HK-2 (cell line): ENCODE results near the gene ESR1.
"Not testable (repeated sequence)": the region's sequence is repeated elsewhere in the genome, so short reads cannot be mapped to it uniquely, and the experiment has no call there.

Experiments used
- DNase-seq: peaks from one replicate; pipeline ENCODE4 v3.0.0-alpha.2; 2018; ENCODE audit not compliant: unreplicated experiment

The ESR1 gene

DNA sequence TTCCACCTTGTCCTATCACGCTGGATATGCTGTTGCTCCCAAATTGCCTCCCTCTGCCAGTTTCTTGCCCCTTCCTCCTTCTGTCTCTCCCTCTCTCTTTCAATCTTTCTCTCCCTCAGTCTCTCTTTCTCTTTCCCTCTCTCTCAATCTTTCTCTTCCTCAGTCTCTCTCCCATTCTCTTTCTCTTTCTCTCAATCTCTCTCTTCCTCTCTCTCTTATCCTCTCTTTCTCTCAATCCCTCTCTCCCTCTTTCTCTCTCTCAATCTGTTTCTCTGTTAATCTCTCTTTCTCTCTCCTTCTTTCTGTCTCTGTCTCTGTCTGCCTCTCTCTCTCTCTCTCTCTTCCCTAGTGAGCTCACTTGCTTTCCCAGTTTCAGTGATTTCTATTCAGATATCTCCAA is 245.8 kb downstream of the ESR1 start:
- no peak for DNase-seq

DNA sequence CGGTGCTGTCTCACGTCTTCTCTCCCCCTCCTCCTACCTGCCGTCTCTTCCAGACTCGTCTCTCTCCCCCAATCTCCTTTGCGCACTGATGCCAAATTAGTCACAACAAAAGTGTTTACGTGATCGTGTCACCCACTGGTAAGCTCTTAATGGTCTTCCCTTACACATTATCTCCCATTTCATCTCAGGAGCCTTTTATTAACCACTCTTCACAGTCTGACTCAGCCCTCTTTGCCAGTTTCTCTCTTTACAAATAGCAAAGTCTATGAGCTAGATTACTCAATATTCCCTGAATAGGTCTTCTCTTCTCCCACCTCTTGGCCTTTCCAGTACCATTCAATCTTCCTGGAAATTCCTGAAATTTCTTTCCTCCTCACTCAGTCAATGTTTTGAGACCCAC is 247.0 kb downstream of the ESR1 start:
- peak; percentile 12 for DNase-seq

DNA sequence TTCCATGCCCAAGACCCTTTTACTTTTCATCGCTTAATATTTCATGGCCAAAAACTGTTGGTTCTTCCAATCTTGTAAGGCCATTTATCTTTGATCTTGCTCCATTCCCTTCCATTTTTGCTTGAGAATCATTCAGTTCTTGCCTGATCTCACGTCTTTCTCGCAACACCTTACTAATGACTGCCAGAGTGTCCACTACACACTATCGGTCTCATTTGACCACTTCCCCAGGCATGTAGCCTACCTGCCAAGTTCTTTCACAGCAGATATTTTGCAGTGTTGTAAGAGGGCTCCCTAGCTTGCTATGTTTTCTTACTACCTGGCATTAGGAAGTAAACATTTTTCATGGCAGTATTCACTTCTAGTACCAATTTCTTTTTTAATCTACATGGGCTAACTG is 248.0 kb downstream of the ESR1 start:
- no peak for DNase-seq

DNA sequence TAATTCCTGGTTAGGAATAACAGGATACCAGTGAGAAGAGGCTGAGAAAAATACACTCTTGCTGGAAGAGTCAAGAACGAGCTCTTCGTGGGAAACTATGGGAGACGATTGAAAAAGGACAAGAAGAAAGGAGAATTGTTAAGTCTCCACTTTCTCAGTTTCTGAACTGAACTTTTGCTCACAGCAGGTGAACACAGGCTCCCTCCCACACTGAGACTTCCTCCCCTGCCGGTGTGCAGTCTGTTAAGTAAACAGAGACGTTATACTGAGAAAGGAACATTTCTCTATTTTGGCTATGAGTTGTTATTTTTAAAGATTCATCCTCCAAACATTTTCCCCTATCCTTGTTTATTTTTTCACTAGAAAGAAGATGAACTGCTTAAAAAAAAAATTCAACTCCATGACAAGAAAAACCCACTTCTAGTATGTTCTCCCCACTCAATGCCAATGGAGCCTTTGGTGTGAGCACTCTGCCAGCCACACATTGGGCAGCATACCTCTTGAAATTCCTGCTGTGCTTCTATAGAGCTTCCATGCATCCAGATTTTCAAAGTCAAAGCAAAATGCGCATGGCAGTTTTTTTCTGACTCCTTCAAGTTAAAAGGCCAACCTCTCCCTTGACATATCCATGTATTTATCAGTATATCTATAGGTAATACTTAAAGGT is 250.5 kb downstream of the ESR1 start:
- DNase-seq: no peak

DNA sequence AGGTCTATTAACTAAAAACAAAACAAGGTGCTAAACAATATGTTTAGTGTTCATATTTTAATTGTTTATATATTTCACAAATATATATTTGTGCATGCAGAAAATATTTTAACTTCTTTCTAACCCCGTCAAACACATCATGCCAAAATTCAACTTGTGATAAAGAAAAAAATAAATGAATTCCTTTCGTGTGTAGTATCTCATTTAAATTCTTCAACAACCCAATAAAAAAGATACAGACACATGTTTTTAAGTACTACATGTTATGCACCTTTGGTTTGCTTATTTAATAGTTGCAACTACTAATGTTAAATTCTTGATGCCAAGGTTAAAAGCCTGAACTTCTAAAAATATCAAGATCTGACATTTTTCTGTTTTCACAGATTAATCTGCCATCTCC is 252.4 kb downstream of the ESR1 start:
- no peak for DNase-seq

GRCh38 chr6:152062476-152062875 is 255.0 kb downstream of the ESR1 start:
- DNase-seq: no peak

DNA sequence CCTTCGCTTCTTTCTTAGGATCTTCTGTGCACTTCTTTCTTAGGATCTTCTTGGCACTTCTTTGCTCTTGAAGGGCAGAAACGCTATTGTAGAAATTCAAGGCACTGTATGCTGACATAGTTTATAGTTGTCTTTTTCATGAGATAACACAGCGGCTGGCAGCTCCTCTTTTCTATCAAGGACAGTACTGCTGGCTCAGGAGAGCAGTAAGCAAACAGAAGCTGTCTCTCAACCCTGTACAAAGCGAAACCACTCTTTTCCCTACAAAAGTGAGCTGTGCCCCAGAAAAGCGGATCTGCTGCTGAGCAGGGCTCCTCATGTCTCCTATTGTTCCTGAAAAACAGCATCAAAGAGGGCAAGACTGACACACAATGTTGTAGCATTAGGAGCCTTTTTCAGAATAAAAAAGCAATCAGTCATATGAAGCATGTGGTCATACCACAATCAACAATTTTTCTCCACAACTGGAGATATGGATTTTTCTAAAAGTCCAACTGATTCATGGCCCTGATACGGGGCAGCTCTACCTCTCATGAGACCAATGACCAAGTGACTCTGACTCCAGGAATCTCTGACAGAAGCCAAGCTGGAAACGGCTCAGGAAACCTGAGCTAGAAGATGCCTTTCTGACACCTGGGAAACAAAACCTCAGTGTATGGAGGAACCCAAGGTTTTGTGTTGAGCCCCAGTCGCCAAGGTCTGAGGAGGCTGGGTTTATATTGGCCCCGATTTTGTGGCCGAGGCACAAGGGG is 255.9 kb downstream of the ESR1 start:
- DNase-seq: no peak

- no peak for DNase-seq
Measured at GRCh38 chr6:152068622-152069261, 261.3 kb downstream of the ESR1 start.

DNA sequence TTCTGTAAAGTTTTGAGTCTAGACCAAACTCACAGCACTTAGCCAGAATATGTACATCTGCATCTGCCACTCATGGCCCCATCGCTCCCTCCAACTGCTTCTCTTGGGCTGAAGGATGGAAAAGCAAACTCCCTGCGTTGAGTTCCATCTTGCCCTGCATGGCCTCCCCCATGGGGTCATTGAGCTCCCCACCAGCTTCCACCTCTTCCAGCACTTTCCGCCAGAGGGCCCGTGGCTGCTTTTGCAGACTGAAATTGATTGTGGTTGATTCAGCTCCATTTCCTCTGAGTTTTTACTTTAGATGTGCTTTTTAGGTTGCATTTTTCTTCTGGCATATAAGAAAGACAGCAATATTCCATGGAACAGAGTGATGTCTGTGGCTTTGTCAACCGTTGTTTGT is 263.1 kb downstream of the ESR1 start:
- no peak for DNase-seq

DNA sequence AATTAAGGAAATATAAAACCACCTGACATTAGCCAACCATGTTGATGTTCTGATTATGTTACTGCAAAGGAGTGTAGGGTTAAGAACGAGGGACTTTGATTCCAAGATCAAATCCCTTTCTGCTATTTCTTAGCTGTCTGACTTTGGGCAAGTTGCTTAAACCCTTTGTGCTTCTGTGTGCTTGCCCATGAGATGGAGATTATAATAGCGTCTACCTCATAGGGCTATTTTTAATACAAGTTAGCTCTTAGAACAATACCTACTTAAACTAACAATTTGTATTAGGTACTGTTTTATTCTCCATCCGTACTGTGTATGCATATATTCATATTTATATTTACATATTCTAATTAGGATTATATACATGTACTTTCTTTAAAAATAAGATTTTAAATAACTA is 263.8 kb downstream of the ESR1 start:
- DNase-seq: no peak

DNA sequence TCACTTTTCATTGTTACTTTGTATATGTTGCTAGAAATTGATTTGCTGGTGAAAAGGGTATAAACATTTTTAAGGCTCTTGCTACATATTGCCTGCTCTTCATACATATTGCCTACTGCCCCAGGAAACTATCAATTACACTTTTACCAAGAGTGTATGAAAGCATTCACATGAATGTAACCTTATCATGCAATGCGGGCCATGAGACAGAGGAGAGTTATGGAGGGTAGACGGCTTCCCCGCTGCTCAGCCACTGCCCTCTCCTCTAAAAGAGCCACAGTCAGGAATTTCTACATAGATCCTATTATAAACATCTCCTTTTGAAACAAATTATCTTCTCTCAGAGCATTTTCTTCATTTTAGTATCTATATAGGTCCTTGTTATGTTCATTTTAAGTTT is 264.4 kb downstream of the ESR1 start:
- DNase-seq: no peak

- not testable (repeated sequence) for DNase-seq
Measured at GRCh38 chr6:152076242-152076641, 268.8 kb downstream of the ESR1 start.

DNA sequence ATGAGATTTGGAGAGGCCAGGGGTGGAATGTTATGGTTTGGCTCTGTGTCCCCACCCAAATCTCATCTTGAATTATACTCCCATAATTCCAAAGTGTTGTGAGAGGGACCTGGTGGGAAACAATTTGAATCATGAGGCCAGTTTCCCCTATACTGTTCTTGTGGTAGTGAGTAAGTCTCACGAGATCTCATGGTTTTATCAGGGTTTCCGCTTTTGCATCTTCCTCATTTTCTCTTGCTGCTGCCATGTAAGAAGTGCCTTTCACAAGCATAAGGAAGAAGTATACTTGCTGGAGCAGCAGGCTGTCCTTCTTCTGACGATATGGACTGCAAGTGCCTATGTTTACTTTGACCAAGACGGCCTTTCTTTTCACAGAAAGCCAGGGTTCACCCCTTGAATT is 270.5 kb downstream of the ESR1 start:
- no peak for DNase-seq

DNA sequence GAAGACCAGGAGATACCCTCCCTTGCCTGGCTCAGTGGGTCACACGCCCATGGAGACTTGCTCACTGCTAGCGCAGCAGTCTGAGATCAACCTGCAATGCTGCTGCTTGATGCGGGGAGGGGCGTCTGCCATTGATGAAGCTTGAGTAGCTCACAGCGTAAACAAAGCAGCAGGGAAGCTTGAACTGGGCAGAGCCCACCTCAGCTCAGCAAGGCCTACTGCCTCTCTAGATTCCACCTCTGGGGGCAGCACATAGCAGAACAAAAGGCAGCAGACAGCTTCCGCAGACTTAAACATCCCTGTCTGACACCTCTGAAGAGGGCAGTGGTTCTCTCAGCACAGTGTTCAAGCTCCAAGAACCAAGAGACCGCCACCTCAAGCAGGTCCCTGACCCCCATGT is 271.3 kb downstream of the ESR1 start:
- DNase-seq: no peak

DNA sequence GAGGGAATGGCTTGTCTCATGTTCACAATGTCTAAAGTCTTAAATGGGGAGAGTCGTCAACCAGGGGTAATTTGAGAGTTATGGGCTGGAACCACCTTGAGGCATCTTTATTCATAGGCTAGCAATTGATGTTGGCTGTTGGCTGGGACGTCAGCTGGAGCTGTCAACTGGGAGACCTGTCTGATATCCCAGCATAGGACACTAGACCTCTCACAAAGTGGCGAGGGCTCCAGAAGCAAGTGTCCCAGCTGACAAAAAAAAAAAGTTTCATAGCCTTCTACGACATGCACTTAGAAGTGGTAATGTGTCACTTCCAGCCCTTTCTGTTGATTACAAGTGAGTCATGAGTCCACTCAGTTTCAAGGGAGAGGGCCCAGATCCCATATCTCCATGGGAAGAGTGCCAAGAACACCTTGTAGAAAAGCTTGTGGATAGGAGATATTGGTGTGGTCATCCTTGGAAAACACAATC is 278.0 kb downstream of the ESR1 start:
- peak; percentile 24 for DNase-seq

DNA sequence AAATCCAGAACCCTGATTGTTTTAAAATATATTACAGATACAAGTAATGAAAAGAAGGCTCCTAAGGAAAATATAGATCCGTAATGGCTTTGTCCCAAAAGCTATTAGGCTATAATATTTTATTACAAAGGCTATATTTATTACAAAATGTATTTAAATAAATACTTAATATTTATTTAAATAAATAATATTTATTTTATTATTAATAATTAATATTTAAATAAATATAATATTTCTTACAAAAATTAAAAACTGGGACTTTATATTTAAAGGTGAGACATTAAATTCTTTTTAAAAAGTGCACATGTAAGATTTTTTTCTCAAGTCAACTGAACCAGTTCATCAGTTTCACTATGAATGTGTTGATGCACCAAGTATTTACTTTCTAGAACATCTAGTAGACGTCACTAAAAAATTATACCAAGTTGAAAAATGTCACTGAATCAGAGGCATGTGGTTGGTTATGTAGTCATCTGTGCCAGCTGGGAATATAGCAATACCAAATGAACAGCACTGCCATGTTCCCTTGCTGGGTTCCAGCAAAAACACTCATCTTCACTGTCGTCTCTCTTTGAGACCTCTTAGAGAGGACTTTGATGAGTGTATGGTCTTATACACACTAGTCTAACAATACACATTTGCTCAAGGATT is 278.9 kb downstream of the ESR1 start:
- no peak for DNase-seq

DNA sequence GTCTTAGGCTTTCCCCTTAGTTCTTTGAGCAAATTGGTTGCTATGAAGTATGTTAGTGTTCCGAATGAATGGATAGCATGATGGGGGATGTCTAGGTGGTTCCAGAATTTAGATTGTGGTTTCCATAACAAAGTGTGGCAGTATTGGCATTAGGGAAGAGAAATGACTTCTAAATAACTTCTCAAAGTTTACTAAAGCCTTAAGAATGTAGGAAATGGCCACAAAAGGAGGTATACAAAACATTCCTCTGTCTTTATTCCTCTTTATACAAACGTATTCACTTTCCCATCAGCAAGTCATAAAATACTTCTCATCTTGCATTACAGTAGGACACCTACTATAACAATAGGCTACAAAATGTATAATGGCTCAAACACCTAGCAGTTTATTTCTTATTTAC is 279.6 kb downstream of the ESR1 start:
- DNase-seq: no peak

GRCh38 chr6:152087701-152088100 is 280.2 kb downstream of the ESR1 start:
- DNase-seq: no peak

DNA sequence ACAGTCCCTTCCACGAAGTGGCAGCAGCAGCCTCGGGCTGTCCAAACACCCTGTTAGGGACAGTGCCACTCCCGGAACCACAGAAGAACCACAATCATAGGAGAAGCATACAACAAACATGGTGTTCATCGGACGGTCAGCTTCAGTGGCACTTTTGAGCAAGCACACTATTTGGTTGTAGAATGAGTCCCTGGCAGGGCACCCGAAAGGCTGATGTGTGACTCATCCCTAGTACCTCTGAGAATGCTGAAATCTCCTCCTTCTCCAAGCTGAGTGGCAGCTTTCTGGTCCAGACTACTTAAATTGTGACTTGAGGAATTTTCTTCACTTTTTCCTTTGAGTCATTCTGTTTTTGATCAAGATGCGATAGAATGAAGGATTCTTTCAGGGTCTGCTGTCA is 282.5 kb downstream of the ESR1 start:
- DNase-seq: no peak

GRCh38 chr6:152091201-152091600 is 283.7 kb downstream of the ESR1 start:
- no peak for DNase-seq

- no peak for DNase-seq
Measured at GRCh38 chr6:152091851-152092341, 284.4 kb downstream of the ESR1 start.

DNA sequence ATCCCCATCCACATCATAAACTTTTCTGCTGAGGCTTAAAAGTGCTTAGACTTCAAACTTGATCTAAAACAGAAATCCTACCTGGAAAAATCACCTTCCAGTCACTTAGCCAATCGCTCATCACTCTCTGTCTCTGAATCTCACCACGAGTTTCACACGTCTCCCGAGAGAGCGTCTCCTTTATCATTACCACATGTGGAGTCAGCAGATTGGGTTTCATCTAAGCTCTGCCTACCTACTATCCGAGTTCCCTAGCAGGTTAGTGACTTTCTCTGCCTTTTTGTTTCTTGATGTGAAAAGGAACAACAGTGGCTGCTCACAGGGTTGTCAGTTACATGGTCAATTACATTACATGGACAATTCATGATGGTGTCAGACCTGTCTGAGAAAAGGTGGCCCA is 286.2 kb downstream of the ESR1 start:
- DNase-seq: no peak
